ENCODE results near the gene ZNF425. TPM values are rescaled to one million over a fixed set of nuclear protein-coding genes. Genes with fewer than 3 reads are reported as not detected.

ZNF425 gene
- total and polyA plus RNA-seq, 7 experiments from 2014 or later, result 0.26 to 4.9 (median 1.0) TPM

- peak overlapping the region in 4 of 9 donors; percentile 21 to 81 (median 69) for H3K27ac Mint-ChIP-seq
- intact Hi-C loops (cut with micrococcal nuclease), result no loop called here
- no peaks in the 10 kb centered on the region for H3K9me3 Mint-ChIP-seq
- POLR2A ChIA-PET, result interaction anchor here (1.0 kb wide), 1 partner anchor 17 kb away, joined by 3 read pairs; no protein-coding TSS in a partner anchor
- no peaks in the 10 kb centered on the region for H3K27me3 Mint-ChIP-seq
- CTCF ChIA-PET, result interaction anchor here (0.6 kb wide), 1 partner anchor 149 kb away, joined by 3 read pairs; no protein-coding TSS in a partner anchor
- no peaks in the 10 kb centered on the region for H3K9me3 ChIP-seq (ENCODE audit: control insufficient read depth in 2 of 3, low read length in 3 of 3)
- peaks cover 6 to 41% (median 15%) of the 10 kb centered on the region in 5 donors for H3K36me3 Mint-ChIP-seq
- H3K4me1 Mint-ChIP-seq, result peaks cover 8 to 34% (median 17%) of the 10 kb centered on the region in 7 donors
- no peaks in the 10 kb centered on the region for H3K4me1 ChIP-seq (ENCODE audit: control insufficient read depth in 2 of 2, insufficient read depth in 2 of 2, low read length in 2 of 2)
- H3K4me3 Mint-ChIP-seq, result peak overlapping the region in 3 of 10 donors; percentile 8 to 50 (median 16)
- DNase-seq (no peak), ATAC-seq (no peak)
- H3K27ac ChIP-seq (ENCODE audit: low read depth, low read length), result peak overlapping the region; percentile 58
- no peak overlapping the region for H3K4me3 ChIP-seq (ENCODE audit: low read length)
- no peaks in the 10 kb centered on the region for H3K27me3 ChIP-seq (ENCODE audit: control insufficient read depth in 2 of 2, insufficient read depth in 2 of 2, low read length in 2 of 2)
- peaks cover 0 to 41% (median 6%) of the 10 kb centered on the region in 3 experiments for H3K36me3 ChIP-seq (ENCODE audit: control insufficient read depth in 2 of 3, insufficient read depth in 3 of 3, low read length in 3 of 3)
Measured at GRCh38 chr7:149072438-149072775, 53.7 kb downstream of the ZNF425 start.

DNA sequence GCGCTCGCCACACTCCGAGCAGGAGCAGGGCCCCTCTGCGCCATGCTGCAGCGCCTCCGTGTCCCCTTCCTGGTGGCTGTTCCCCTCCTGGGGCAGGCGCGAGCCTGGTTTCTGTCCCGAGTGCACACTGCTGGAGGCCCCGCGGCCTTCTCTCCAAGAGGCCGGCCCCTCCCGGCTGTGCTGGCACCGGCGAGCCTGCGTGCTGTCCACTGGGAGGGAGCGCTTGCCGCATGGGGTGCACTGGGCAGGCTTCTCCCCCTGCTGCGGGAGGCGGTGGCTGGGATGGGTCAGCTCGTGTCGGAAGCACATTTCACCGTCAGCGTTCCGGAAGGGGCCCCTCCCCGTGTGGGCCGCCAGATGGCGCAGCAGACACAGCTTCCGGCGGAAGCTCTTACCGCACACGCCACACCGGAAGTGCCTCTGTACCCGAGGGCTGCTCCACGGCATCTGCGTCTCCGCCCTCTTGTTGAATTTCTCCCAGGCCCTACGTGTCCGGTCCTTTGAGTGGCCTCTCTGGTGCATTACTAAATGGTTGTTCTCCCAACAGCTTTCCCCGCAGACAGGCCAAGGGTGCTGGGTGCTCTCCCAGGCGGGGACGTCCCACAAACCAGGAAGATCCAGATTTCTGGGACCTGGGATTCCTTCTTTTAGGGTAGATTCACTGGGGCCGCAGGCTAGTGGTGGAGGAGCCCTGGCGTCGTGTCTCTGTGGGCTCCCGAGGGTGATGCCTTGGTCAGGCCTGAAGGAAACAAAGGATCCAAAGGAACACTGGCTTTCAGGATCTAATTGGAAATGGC lies 54.3 kb downstream of the ZNF425 start:
- Mint-ChIP-seq H3K27me3 (no peaks in the 10 kb centered on the region), H3K27ac (peak overlapping the region in 7 of 9 donors; percentile 25 to 81 (median 76)), H3K9me3 (no peaks in the 10 kb centered on the region), H3K4me1 (peaks cover 8 to 32% (median 15%) of the 10 kb centered on the region in 7 donors), H3K36me3 (peaks cover 3 to 37% (median 12%) of the 10 kb centered on the region in 5 donors), H3K4me3 (peak overlapping the region in 5 of 10 donors; percentile 16 to 51 (median 35))
- ATAC-seq, result peak; percentile 90
- Histone ChIP-seq H3K36me3 (ENCODE audit: control insufficient read depth in 2 of 3, insufficient read depth in 3 of 3, low read length in 3 of 3) (peaks cover 0 to 42% (median 6%) of the 10 kb centered on the region in 3 experiments), H3K27me3 (ENCODE audit: control insufficient read depth in 2 of 2, insufficient read depth in 2 of 2, low read length in 2 of 2) (no peaks in the 10 kb centered on the region), H3K9me3 (ENCODE audit: control insufficient read depth in 2 of 3, low read length in 3 of 3) (no peaks in the 10 kb centered on the region), H3K4me1 (ENCODE audit: control insufficient read depth in 2 of 2, insufficient read depth in 2 of 2, low read length in 2 of 2) (no peaks in the 10 kb centered on the region), H3K4me3 (ENCODE audit: low read length) (no peak overlapping the region), H3K27ac (ENCODE audit: low read depth, low read length) (peak overlapping the region; percentile 58)
- intact Hi-C loops (cut with micrococcal nuclease), result loop anchor here in 1 of 2 donors (1.0 kb wide), 1 partner anchor 30 kb away; no protein-coding TSS in a partner anchor
- ChIA-PET CTCF (interaction anchor here (0.6 kb wide), 1 partner anchor 148 kb away, joined by 3 read pairs; no protein-coding TSS in a partner anchor), POLR2A (interaction anchor here (1.0 kb wide), 1 partner anchor 18 kb away, joined by 3 read pairs; no protein-coding TSS in a partner anchor)
- DNase-seq, result peak in 8 of 9 donors; percentile 31 to 57 (median 46)

- Histone ChIP-seq H3K27me3 (ENCODE audit: control insufficient read depth in 2 of 2, insufficient read depth in 2 of 2, low read length in 2 of 2) (no peaks in the 10 kb centered on the region), H3K9me3 (ENCODE audit: control insufficient read depth in 2 of 3, low read length in 3 of 3) (no peaks in the 10 kb centered on the region), H3K36me3 (ENCODE audit: control insufficient read depth in 2 of 3, insufficient read depth in 3 of 3, low read length in 3 of 3) (peaks cover 0 to 42% (median 6%) of the 10 kb centered on the region in 3 experiments), H3K4me3 (ENCODE audit: low read length) (no peak overlapping the region), H3K27ac (ENCODE audit: low read depth, low read length) (no peak overlapping the region), H3K4me1 (ENCODE audit: control insufficient read depth in 2 of 2, insufficient read depth in 2 of 2, low read length in 2 of 2) (no peaks in the 10 kb centered on the region)
- peak overlapping the region in 1 of 10 donors; percentile 32 for H3K4me3 Mint-ChIP-seq
- intact Hi-C loops (cut with micrococcal nuclease), result loop anchor here in 1 of 2 donors (1.0 kb wide), 1 partner anchor 31 kb away; no protein-coding TSS in a partner anchor
- no peak overlapping the region for H3K27ac Mint-ChIP-seq
- CTCF ChIA-PET, result interaction anchor here (0.7 kb wide), 2 partner anchors 61 to 340 kb away, joined by 5 to 6 read pairs; no protein-coding TSS in a partner anchor
- peaks cover 0 to 33% (median 9%) of the 10 kb centered on the region in 5 donors for H3K36me3 Mint-ChIP-seq
- peaks cover 5 to 28% (median 11%) of the 10 kb centered on the region in 7 donors for H3K4me1 Mint-ChIP-seq
- no peaks in the 10 kb centered on the region for H3K9me3 Mint-ChIP-seq
- H3K27me3 Mint-ChIP-seq, result no peaks in the 10 kb centered on the region
- DNase-seq (no peak), ATAC-seq (peak; percentile 4)
- POLR2A ChIA-PET, result no interaction called here
Measured at GRCh38 chr7:149071182-149071635, 54.9 kb downstream of the ZNF425 start.

DNA sequence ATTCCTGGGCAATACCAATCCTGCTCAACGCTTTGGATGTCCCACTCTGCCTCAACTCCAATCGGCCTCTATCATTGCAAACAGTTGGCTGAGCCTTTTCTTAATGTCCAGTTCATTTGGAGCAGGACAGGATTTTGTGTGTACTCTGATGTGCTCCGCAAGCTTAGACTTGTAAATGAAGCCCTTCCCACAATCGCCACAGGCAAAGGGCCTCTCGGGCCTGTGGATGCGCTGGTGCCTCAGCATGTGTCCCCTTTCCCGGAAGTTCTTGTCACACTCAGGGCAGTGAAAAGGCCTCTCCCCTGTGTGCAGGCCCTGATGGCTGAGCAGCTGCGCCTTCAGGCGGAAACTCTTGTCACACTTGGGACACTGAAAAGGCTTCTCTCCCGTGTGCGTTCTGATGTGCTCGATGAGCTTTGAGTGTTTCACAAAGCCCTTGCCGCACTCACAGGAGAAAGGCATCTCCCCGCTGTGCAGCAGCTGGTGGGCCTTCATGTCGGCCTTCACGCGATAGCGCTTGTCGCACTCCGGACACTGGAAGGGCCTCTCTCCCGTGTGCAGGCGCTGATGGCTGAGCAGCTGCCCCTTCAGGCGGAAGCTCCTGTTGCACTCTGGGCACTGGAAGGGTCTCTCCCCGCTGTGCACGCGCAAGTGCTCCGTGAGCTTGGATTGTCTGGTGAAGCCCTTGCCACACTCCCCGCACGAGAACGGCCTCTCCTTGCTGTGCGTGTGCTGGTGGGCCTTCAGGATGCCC lies 55.6 kb downstream of the ZNF425 start:
- Mint-ChIP-seq H3K9me3 (no peaks in the 10 kb centered on the region), H3K27me3 (no peaks in the 10 kb centered on the region), H3K36me3 (peaks cover 0 to 33% (median 9%) of the 10 kb centered on the region in 5 donors), H3K4me3 (no peak overlapping the region), H3K27ac (no peak overlapping the region), H3K4me1 (peaks cover 5 to 28% (median 11%) of the 10 kb centered on the region in 7 donors)
- Histone ChIP-seq H3K27me3 (ENCODE audit: control insufficient read depth in 2 of 2, insufficient read depth in 2 of 2, low read length in 2 of 2) (no peaks in the 10 kb centered on the region), H3K4me3 (ENCODE audit: low read length) (no peak overlapping the region), H3K4me1 (ENCODE audit: control insufficient read depth in 2 of 2, insufficient read depth in 2 of 2, low read length in 2 of 2) (no peaks in the 10 kb centered on the region), H3K9me3 (ENCODE audit: control insufficient read depth in 2 of 3, low read length in 3 of 3) (no peaks in the 10 kb centered on the region), H3K36me3 (ENCODE audit: control insufficient read depth in 2 of 3, insufficient read depth in 3 of 3, low read length in 3 of 3) (peaks cover 0 to 43% (median 6%) of the 10 kb centered on the region in 3 experiments), H3K27ac (ENCODE audit: low read depth, low read length) (no peak overlapping the region)
- ChIA-PET CTCF (interaction anchor here (0.7 to 0.9 kb wide), 3 partner anchors 61 to 340 kb away, joined by 3 to 6 read pairs (median 5); no protein-coding TSS in a partner anchor), POLR2A (no interaction called here)
- intact Hi-C loops (cut with micrococcal nuclease), result loop anchor here in 1 of 2 donors (1.0 kb wide), 1 partner anchor 32 kb away; no protein-coding TSS in a partner anchor
- ATAC-seq (no peak), DNase-seq (no peak)

GRCh38 chr7:149067869-149068268 lies 58.3 kb downstream of the ZNF425 start:
- no peaks in the 10 kb centered on the region for H3K9me3 Mint-ChIP-seq
- H3K36me3 Mint-ChIP-seq, result peaks cover 0 to 23% (median 6%) of the 10 kb centered on the region in 5 donors
- no peaks in the 10 kb centered on the region for H3K27me3 Mint-ChIP-seq
- no peak overlapping the region for H3K27ac ChIP-seq (ENCODE audit: low read depth, low read length)
- POLR2A ChIA-PET, result interaction anchor here (1.1 kb wide), 1 partner anchor 24 kb away, joined by 3 read pairs; no protein-coding TSS in a partner anchor
- no peaks in the 10 kb centered on the region for H3K27me3 ChIP-seq (ENCODE audit: control insufficient read depth in 2 of 2, insufficient read depth in 2 of 2, low read length in 2 of 2)
- H3K36me3 ChIP-seq (ENCODE audit: control insufficient read depth in 2 of 3, insufficient read depth in 3 of 3, low read length in 3 of 3), result peaks cover 0 to 42% (median 6%) of the 10 kb centered on the region in 3 experiments
- peak in 1 of 9 donors; percentile 17 for DNase-seq
- H3K4me3 ChIP-seq (ENCODE audit: low read length), result no peak overlapping the region
- no peaks in the 10 kb centered on the region for H3K9me3 ChIP-seq (ENCODE audit: control insufficient read depth in 2 of 3, low read length in 3 of 3)
- intact Hi-C loops (cut with micrococcal nuclease), result loop anchor here in 1 of 2 donors (5.0 to 10.0 kb wide), 2 partner anchors 81 to 563 kb away; no protein-coding TSS in a partner anchor
- H3K4me1 Mint-ChIP-seq, result peaks cover 5 to 26% (median 15%) of the 10 kb centered on the region in 7 donors
- CTCF ChIA-PET, result interaction anchor here (1.1 kb wide), 1 partner anchor 62 kb away, joined by 5 read pairs; no protein-coding TSS in a partner anchor
- no peak for ATAC-seq
- H3K4me3 Mint-ChIP-seq, result peak overlapping the region in 2 of 10 donors; percentile 25 to 45
- H3K4me1 ChIP-seq (ENCODE audit: control insufficient read depth in 2 of 2, insufficient read depth in 2 of 2, low read length in 2 of 2), result no peaks in the 10 kb centered on the region
- H3K27ac Mint-ChIP-seq, result peak overlapping the region in 4 of 9 donors; percentile 5 to 84 (median 59)

DNA sequence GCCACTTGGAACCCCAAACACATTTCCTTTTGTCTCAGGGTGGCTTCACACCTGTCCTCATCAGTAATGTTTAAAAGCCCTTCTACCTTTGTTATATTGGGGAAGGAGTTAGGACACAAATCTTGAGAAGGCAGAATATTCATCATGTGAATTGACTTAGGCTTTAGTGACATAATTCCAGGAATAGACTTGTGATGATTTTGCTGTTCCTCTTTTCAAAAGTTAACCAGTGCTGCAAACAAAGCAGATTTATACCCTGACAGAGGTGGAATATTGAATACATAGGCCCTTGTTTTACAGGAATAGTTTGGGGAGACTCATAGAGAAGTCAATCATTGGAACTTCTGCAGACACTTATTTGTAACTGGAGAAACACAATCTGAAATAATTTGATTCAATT lies 62.6 kb downstream of the ZNF425 start:
- Mint-ChIP-seq H3K4me1 (peaks cover 5 to 16% (median 10%) of the 10 kb centered on the region in 7 donors), H3K36me3 (peaks cover 0 to 4% (median 0%) of the 10 kb centered on the region in 5 donors), H3K4me3 (peak overlapping the region in 4 of 10 donors; percentile 37 to 72 (median 54)), H3K27me3 (no peaks in the 10 kb centered on the region), H3K27ac (peak overlapping the region in 3 of 9 donors; percentile 23 to 34 (median 29)), H3K9me3 (no peaks in the 10 kb centered on the region)
- DNase-seq (no peak), ATAC-seq (no peak)
- CTCF ChIA-PET, result interaction anchor here (0.7 to 3.7 kb wide), 2 partner anchors 56 to 84 kb away, joined by 3 to 49 read pairs; partner anchors contain the start of gene ZNF398
- Histone ChIP-seq H3K4me3 (ENCODE audit: low read length) (no peak overlapping the region), H3K27me3 (ENCODE audit: control insufficient read depth in 2 of 2, insufficient read depth in 2 of 2, low read length in 2 of 2) (no peaks in the 10 kb centered on the region), H3K9me3 (ENCODE audit: control insufficient read depth in 2 of 3, low read length in 3 of 3) (no peaks in the 10 kb centered on the region), H3K4me1 (ENCODE audit: control insufficient read depth in 2 of 2, insufficient read depth in 2 of 2, low read length in 2 of 2) (no peaks in the 10 kb centered on the region), H3K27ac (ENCODE audit: low read depth, low read length) (no peak overlapping the region), H3K36me3 (ENCODE audit: control insufficient read depth in 2 of 3, insufficient read depth in 3 of 3, low read length in 3 of 3) (peaks cover 0 to 13% (median 0%) of the 10 kb centered on the region in 3 experiments)
- POLR2A ChIA-PET, result no interaction called here
- intact Hi-C loops (cut with micrococcal nuclease), result loop anchor here in 1 of 2 donors (10.0 kb wide), 1 partner anchor 559 kb away; no protein-coding TSS in a partner anchor

Measured in naive thymus-derived CD4-positive, alpha-beta T cell (primary cell).